ENCODE measurements around the gene OSBP2.

DNA sequence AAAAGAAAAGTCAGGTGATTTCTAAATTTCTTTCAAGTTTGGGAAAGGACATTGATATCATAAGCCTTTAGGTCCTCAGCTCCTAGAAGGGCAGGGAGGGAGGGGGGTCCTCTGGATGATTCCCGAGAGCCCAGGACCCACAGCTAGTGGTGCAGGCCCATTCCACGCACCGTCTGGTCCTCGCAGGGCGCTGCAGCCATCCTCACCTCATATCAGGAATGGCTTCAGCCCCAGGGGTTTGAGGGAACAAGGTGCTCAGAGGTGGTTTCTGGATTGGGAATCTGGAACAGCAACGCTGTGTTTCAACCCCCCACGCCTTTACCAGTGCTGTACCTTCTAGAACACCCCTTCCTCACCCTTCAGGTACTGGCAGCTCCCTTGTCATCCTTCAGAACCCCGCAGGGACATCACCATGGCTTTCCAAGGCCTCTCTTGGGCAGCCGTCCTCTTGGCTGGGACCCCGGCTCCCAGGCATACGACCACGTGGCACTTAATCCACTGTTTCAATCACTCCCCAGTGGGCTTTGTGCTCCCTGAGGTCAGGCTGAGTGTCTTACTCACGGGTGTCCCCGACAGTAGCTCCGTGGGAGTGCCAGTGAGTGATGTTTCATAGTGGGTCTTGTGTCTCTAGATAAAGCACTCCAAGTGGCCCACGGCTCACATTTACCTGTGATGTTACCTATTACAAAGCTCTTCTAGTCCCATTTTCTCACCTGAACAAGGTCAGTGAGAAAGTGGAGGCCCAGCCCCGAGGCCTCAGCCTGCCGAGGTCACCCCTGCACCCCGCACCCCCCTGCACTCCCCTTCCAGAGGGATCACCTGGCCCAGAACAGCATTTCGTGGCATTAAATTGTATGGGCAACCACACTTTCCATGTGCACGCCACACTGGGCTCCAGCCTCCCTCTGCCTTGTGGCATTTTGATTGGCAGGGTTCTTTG is 180.0 kb downstream of the OSBP2 start:
- TF ChIP-seq, protein P1, sequence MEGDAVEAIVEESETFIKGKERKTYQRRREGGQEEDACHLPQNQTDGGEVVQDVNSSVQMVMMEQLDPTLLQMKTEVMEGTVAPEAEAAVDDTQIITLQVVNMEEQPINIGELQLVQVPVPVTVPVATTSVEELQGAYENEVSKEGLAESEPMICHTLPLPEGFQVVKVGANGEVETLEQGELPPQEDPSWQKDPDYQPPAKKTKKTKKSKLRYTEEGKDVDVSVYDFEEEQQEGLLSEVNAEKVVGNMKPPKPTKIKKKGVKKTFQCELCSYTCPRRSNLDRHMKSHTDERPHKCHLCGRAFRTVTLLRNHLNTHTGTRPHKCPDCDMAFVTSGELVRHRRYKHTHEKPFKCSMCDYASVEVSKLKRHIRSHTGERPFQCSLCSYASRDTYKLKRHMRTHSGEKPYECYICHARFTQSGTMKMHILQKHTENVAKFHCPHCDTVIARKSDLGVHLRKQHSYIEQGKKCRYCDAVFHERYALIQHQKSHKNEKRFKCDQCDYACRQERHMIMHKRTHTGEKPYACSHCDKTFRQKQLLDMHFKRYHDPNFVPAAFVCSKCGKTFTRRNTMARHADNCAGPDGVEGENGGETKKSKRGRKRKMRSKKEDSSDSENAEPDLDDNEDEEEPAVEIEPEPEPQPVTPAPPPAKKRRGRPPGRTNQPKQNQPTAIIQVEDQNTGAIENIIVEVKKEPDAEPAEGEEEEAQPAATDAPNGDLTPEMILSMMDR (optimal IDR thresholded peaks at IDR 0.05 in 1 of 3, IDR thresholded peaks at IDR 0.05 in 1 of 3, conservative IDR thresholded peaks at IDR 0.05 in 1 of 3; ENCODE audit: extremely low read depth in 1 of 3, insufficient read depth in 2 of 3, low read length in 3 of 3) = no peak
- TF ChIP-seq EZH2 (IDR thresholded peaks at IDR 0.05; ENCODE audit: low read length) = no peak

Measured in keratinocyte (primary cell).